Breast epithelium (tissue), 3 donors: ENCODE results near the gene NFKBIA.
A peak's percentile ranks its signal among the peaks of the same experiment; 100 is the strongest.

Source experiments
- POLR2A ChIP-seq: fragments of 450-650 bp; IDR thresholded peaks from one replicate; pipeline ENCODE4 v1.6.1; 2016; ENCODE audit warnings: antibody characterized with exemption, mild to moderate bottlenecking, moderate library complexity
- POLR2AphosphoS5 ChIP-seq, 3 donors: sonication (generic); formaldehyde crosslinking; IDR thresholded peaks; one replicate each; pipeline ENCODE4 v1.6.1; 2017; ENCODE audit warnings: antibody characterized with exemption in 3 of 3
- TF ChIP-seq, protein P1 (sequence below), 3 donors: fragments of 450-650 bp; IDR thresholded peaks; one replicate each; pipeline ENCODE4 v1.5.1; 2016 to 2017; ENCODE audit warnings: antibody characterized with exemption in 3 of 3, mild to moderate bottlenecking in 3 of 3, moderate library complexity in 3 of 3

DNA sequence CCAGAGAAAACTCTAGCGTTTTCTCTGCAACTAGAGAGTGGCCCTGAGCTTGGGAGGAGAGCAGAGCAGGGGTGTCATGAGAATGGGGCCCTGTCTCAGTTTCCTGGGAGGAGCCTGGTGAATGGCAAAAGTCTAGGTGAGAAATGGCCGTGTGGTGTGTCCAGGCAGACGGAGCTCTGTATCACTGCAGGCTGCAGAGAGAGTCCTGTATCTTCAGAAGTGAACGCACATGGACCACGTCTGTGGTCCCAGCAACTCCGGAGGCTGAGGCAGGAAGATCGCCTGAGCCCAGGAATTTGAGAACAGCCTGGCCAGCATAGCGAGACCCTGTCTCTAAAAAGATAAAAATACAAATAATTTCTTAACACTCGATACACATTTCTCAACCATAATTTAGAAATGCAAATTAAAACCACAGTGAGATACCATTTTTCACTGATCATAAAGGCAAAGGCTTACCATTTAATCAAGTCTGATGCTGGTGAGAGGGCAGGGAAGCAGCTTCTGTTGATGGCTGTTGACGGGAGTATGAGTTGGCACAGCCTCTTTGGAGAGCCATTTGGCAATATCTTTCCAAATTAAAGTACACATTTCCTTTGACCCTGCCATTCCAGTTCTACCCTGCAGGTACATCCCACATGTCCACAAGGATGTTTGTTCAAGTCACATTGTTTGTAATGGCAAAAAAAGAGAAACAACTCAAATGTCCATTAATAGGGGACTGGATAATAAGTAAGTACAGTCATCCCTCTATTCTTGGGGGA, 51.0 kb downstream of the NFKBIA start:
- TF ChIP-seq, protein P1, sequence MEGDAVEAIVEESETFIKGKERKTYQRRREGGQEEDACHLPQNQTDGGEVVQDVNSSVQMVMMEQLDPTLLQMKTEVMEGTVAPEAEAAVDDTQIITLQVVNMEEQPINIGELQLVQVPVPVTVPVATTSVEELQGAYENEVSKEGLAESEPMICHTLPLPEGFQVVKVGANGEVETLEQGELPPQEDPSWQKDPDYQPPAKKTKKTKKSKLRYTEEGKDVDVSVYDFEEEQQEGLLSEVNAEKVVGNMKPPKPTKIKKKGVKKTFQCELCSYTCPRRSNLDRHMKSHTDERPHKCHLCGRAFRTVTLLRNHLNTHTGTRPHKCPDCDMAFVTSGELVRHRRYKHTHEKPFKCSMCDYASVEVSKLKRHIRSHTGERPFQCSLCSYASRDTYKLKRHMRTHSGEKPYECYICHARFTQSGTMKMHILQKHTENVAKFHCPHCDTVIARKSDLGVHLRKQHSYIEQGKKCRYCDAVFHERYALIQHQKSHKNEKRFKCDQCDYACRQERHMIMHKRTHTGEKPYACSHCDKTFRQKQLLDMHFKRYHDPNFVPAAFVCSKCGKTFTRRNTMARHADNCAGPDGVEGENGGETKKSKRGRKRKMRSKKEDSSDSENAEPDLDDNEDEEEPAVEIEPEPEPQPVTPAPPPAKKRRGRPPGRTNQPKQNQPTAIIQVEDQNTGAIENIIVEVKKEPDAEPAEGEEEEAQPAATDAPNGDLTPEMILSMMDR (IDR thresholded peaks at IDR 0.05) = peak in 2 of 3 donors; percentile 33 to 41
- TF ChIP-seq POLR2AphosphoS5 (IDR thresholded peaks at IDR 0.05) (no peak), POLR2A (no peak)
